Stimulated activated CD8-positive, alpha-beta memory T cell treated with anti-CD3 and anti-CD28 coated beads, Interleukin-2, amount 100 ng/mL, for 1 hour (primary cell): ENCODE results near the gene OR52I1.

Source experiments
- DNase-seq, 2 donors: peaks; one replicate each; pipeline ENCODE4 v3.0.0-alpha.2; 2020; ENCODE audit warnings: low read depth in 2 of 2

The OR52I1 gene

DNA sequence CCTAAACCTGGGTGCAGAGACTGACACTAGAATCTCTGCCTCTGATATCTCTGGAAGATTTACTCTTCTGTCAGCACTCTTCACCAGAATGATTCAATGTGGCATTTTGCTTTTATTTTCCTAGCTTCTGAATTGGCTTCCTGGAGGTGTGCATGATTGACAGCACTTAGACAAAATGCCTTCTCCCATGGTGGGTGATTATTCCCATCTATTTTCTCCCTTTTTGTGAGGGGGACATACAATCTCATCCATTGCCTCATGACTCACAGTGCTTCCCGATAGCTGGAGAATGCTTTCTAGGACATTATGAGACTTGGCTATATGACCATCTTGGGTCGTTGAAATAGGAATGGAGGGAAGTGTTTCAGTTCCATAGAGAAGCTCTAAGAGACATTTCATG, 18.1 kb downstream of the OR52I1 start:
- DNase-seq = no peak

DNA sequence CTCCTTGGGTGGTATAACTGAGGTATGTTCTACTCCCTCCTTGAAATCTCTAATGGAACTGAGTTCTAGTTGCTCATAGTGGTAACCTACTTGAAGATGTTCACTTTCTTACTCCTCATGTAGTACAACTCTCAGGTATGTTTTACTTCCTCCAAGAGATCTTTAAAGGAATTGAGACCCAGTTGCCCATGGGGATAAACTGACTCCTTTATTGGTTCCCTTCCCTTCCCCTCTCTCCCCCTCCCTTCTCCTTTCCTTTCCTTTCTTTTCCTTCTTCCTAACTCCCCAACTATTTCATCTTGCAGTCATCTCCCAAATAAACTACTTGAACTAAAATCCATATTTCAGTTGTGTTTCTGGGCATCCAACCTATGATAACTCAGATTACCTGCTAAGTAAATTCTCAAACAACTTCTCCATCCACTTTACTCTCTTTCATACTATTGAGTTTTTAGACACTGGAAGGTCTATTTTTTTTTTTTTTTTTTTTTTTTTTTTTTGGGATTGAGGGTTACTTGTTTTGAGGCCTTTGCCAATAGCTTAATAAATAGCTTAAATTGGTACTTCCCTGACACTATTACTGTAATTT, 22.1 kb downstream of the OR52I1 start:
- no peak for DNase-seq

DNA sequence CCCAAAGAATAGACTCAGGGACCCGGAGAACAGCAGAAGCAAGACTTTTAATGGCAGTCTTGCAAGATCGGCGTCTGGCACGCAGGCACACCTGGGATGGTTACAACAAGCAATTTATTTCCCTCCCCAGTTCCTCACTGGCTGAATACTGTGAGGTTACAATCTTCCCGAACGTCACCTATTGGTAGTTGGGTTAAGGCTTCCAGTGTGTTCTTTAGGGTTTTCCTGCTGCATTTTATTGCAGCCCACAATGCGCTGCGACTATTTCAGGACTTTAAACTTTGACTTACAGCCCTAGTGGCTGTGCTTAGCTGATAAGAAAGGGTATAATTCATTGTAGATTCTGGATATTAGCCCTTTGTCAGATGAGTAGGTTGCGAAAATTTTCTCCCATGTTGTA, 25.7 kb downstream of the OR52I1 start:
- DNase-seq = no peak

DNA sequence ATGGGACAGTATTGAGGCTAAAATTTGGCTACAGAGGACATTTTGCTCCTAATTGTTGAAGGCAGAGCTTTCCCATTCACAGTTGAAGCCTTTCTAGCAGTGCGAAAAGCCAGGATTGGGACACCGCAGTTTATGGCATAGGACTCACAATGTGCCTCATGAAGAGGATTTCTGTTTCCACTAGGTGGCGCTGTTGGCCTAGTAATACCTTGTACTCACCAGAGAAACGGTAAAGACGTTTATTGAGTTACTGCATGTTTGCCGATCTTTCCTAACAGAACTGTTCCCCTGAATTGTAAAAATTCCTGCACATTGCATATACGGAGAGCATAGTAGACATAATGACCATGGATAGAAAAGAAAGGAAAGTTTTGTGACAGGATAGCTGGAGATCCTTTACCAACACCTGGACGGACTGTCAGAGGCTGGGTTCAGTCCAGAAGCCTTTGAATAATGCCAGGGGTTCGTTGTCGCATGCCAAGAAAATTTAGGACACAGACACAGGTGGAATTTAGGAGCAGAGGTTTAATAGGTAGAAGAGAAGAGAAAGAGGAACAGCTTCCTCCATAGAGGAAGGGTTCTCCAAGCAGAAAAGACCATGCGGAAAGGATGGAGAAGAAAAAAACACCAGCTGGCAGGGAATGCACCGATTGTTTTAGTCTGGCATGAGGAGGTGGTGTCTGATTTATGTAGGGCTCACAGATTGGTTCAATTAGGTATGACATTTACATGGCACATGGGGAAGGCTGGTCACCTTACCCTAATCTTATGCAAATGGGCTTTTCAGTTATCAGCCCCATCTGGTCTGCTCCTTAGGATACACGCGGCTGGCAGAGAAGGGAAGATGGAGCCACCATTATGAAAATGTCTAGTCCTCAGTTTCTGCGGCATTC, 32.6 kb downstream of the OR52I1 start:
- no peak for DNase-seq

DNA sequence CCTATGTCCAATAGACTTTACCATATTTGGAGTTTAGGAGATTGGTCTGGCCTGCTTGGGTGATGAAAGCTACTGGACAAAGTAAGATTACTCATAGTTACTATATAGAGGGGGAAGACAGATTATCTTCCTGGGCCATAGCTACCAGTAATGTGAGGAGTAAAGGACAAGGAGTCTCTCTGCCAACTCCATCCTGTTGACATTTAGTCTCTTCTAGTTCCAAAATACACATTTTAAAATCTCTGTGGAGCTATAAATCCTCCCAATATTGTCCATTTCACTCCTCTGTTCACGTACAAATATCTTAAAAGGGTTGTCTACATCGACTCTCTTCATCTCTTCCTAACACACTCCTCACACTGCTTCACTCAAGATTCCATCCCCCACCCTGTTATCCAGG, 42.3 kb downstream of the OR52I1 start:
- no peak for DNase-seq

DNA sequence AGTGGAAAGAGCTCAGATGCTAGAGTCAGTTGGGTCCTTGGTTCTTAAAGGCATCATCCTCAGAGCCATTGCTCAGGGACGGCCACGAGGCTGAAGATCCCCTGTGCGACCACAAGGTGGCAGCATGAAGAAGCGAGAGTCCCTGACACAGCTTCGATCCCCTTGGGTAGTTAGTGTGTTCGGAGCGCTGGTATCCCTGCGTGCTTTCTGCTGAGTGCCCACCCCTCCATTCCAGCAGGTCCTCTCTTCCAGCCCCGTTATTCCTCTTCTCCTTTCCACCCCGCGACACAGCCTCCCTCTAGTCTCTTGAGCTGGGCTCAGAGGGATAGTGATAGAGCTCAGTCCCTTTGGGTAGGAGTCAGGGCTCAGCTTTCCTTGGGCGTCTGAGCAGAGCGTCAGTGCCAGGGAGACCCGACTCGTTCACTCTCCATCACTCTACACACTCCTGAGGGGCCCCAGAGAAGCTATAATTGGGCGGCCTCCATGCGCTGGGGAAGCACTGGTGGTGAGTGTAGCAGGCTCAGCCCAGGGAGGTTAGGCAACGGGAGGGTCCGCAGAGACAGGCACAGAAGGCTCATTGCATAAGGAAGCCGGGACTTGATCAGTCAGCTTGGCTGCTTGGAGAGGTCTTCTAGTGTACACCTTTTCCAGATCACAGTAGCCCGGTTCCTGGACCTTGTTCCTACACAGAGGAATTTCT, 43.3 kb downstream of the OR52I1 start, which contains the start of gene OR51D1:
Gene OR51D1, plus strand, starts transcription at position 516 of the 700 bp plus-strand sequence. CDS start 2,314 bp downstream, outside the sequence.
- peak; percentile 39 to 51 for DNase-seq

DNA sequence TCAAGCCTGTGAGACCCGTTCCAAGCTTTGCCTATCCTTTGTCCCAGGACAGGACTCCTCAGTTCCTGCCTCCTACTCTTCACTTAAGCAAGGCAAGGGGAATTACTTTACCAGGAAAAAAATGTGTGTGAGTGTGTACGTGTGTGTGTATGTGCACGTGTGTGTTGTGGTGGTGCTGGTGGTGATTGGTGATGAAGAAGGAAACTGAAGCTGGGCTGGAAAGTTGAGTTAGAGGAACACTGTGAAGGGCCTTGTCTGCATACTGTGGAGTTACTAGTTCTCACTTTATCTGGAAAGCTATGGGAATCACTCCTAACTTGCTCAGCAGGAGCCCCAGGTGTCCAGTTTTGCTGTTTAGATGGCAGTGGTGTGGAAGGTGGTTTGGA, 43.8 kb downstream of the OR52I1 start:
- no peak for DNase-seq

DNA sequence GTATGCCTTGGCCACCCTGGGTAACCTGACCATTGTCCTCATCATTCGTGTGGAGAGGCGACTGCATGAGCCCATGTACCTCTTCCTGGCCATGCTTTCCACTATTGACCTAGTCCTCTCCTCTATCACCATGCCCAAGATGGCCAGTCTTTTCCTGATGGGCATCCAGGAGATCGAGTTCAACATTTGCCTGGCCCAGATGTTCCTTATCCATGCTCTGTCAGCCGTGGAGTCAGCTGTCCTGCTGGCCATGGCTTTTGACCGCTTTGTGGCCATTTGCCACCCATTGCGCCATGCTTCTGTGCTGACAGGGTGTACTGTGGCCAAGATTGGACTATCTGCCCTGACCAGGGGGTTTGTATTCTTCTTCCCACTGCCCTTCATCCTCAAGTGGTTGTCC, 46.1 kb downstream of the OR52I1 start:
- no peak for DNase-seq

DNA sequence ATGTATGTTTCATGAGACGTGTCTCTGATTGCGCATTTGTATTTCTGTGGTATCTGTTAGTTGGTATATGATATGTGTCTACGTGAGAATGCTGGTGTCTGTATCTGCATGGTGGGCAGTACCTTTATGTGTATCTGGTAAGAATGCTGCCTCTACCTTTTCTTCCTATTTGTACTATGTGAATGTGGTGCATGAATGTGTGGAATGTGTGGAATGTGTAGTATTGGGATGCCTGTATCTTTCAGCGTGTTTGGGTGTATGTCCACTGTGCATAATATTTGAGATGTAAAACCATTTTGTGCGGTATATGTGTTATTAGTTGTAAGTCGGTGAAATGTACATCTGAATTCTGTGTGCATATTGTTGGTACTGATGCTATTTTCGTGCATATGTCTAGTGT, 47.7 kb downstream of the OR52I1 start:
- DNase-seq = no peak

DNA sequence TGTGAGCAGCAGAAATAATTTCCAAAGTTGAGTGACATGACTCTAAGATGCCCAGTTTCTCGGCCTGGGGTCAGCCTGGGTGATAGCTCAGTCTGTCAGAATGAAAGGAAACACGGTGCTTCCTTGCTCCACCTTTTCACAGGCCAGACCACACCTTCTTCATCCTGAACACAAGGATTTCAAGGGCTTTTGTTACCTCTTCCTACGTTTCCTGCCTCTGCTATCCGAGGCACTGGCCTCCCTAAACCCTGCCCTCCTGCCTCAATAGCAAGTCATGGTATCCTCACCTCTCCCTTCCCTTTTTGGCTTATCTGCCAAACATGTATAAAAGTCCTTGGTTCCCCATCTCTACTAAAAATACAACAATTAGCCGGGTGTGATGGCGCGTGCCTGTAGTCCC, 48.2 kb downstream of the OR52I1 start:
- no peak for DNase-seq

DNA sequence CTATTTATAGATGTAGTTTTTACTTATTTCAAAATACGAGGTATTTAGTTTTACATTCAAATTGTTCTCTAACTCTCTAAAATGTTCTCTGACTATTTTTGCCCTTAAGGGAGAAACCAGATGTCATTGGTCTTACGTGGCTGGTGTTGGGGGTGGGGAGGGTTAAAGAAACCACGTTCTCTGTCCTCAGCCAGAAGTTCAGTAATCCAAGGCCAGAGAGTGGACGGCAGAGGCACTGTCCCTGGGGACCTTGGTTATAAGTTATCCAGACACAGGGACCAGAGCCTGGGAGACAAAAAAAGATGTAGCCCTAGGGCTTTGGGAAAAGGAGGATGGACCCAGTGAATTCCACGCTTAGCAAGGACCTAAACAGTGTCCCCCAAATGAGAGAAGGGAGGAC, 49.2 kb downstream of the OR52I1 start:
- no peak for DNase-seq

DNA sequence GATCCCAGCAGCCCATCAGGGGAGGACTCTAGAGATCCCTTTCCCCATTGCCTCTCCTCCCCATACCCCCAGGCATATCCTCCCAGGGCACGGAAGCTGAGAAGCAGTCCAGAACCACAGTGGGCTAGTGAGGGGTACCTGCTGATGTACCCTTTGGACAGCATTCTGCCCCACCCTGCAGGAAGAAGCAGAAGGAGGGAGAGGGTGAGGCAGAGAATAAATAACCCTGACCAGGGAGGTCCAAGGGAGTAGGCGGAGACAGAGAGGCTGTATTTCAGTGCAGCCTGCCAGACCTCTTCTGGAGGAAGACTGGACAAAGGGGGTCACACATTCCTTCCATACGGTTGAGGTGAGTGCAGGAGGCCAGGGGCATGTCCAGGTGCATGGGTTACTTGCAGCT, 49.8 kb downstream of the OR52I1 start, which contains the start of gene OR51E1:
Gene OR51E1, plus strand, starts transcription at position 301 of the 400 bp plus-strand sequence. CDS start 8,545 bp downstream, outside the sequence.
- DNase-seq = no peak

DNA sequence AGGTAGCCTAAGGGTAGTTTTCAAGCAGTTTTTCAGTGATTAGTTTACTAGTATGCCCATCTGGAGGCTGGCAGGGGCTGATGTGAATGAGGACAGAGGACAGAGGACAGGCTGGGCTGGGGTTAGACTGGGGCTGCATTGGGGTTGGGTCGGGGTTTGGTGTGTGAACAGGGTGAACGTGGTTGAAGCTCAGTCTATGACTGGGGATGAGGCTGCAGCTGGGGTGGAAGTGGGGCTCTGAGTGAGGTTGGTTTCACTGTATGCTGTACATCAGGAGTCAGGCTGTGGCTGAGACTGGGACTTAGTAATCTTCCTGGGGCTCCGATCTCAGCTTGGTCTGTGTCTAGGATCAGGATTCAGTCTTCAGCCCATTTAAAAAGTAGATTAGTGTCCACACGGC, 50.4 kb downstream of the OR52I1 start:
- no peak for DNase-seq
